MCF 10A (cell line): ENCODE measurements around the gene JAG2. TPM values are rescaled to one million over a fixed set of nuclear protein-coding genes. Genes with fewer than 3 reads are reported as not detected.

Experiments used
- BruUV-seq: library from RNA; stranded (reverse); fragments of 400-500 nt; replicated peaks from 2 replicates; lab custom pipeline; 2021; lab: Mats Ljungman, UMichigan
- CTCF ChIA-PET: fragments of 300-600 bp; sonication (Branson Sonifier 250); formaldehyde crosslinking; extraction: SDS; loops from one replicate; lab custom pipeline; 2021; ENCODE audit warnings: antibody characterized with exemption, inconsistent platforms; lab: Yijun Ruan, JAX
- POLR2A ChIA-PET: fragments of 300-600, 350-650 bp; sonication (Branson Sonifier 250); formaldehyde crosslinking; extraction: SDS; loops from one replicate; lab custom pipeline; 2020; ENCODE audit warnings: antibody characterized with exemption, inconsistent platforms; lab: Yijun Ruan, JAX
- DNase-seq: peaks from one replicate; pipeline ENCODE4 v3.0.0-alpha.2; 2018; ENCODE audit not compliant: unreplicated experiment
- H3K27ac Mint-ChIP-seq: one replicate; pipeline ENCODE4 v1.8.0; 2022; ENCODE audit warnings: mild to moderate bottlenecking, low read depth, mixed read lengths; ENCODE audit not compliant: unreplicated experiment
- H3K27me3 Mint-ChIP-seq: one replicate; pipeline ENCODE4 v1.8.0; 2022; ENCODE audit warnings: mixed read lengths; ENCODE audit not compliant: insufficient read depth, unreplicated experiment
- H3K36me3 Mint-ChIP-seq: one replicate; pipeline ENCODE4 v1.8.0; 2022; ENCODE audit warnings: mild to moderate bottlenecking, moderate library complexity, mixed read lengths; ENCODE audit not compliant: insufficient read depth, unreplicated experiment
- H3K4me1 Mint-ChIP-seq: one replicate; pipeline ENCODE4 v1.8.0; 2022; ENCODE audit warnings: mixed read lengths; ENCODE audit not compliant: insufficient read depth, unreplicated experiment
- H3K4me3 Mint-ChIP-seq: one replicate; pipeline ENCODE4 v1.8.0; 2022; ENCODE audit warnings: mild to moderate bottlenecking, moderate library complexity, mixed read lengths; ENCODE audit not compliant: unreplicated experiment
- H3K9me3 Mint-ChIP-seq: one replicate; pipeline ENCODE4 v1.8.0; 2022; ENCODE audit warnings: mixed read lengths; ENCODE audit not compliant: unreplicated experiment
- CTCF ChIP-seq: fragments of 200-600 bp; IDR thresholded peaks from one replicate; pipeline ENCODE4 v1.8.0; 2022; ENCODE audit warnings: antibody characterized with exemption, mild to moderate bottlenecking; ENCODE audit not compliant: unreplicated experiment
- intact Hi-C: fragments of 100-400 bp; cut with micrococcal nuclease; formaldehyde crosslinking; loops from 2 replicates; pipeline ENCODE4 v1.14.1; 2022
- total RNA-seq: library from RNA; stranded (reverse); gene quantifications from 2 replicates; pipeline ENCODE4 v1.2.3, GENCODE V29; 2022

JAG2 gene
- total RNA-seq, 1 experiment from 2014 or later = 33.5 TPM

- Mint-ChIP-seq H3K9me3 (no peaks in the 10 kb centered on the region), H3K36me3 (peaks cover 6% of the 10 kb centered on the region), H3K27me3 (no peaks in the 10 kb centered on the region), H3K4me1 (peaks cover 5% of the 10 kb centered on the region), H3K27ac (no peak overlapping the region), H3K4me3 (no peak overlapping the region)
- ChIA-PET POLR2A (no interaction called here), CTCF (no interaction called here)
- TF ChIP-seq CTCF = no peak
- BruUV-seq = no TSS peak
- no peak for DNase-seq
- intact Hi-C loops = no loop called here
Observed at GRCh38 chr14:105209091-105209490, 40.5 kb upstream of the JAG2 start.

- BruUV-seq = no TSS peak
- H3K4me3 Mint-ChIP-seq = no peak overlapping the region
- no peaks in the 10 kb centered on the region for H3K9me3 Mint-ChIP-seq
- no peak for TF ChIP-seq CTCF
- DNase-seq = no peak
- POLR2A ChIA-PET = no interaction called here
- CTCF ChIA-PET = interaction anchor here (0.6 kb wide), 1 partner anchor 68 kb away, joined by 3 read pairs; no protein-coding TSS in a partner anchor
- H3K27ac Mint-ChIP-seq = no peak overlapping the region
- intact Hi-C loops = no loop called here
- H3K27me3 Mint-ChIP-seq = no peaks in the 10 kb centered on the region
- H3K36me3 Mint-ChIP-seq = peaks cover 6% of the 10 kb centered on the region
- peaks cover 6% of the 10 kb centered on the region for H3K4me1 Mint-ChIP-seq
Observed at GRCh38 chr14:105208738-105209075, 40.1 kb upstream of the JAG2 start.

- peaks cover 6% of the 10 kb centered on the region for H3K36me3 Mint-ChIP-seq
- intact Hi-C loops = no loop called here
- H3K4me3 Mint-ChIP-seq = no peak overlapping the region
- no peak for TF ChIP-seq CTCF
- H3K27ac Mint-ChIP-seq = no peak overlapping the region
- H3K27me3 Mint-ChIP-seq = no peaks in the 10 kb centered on the region
- ChIA-PET CTCF (interaction anchor here (0.6 kb wide), 1 partner anchor 68 kb away, joined by 3 read pairs; no protein-coding TSS in a partner anchor), POLR2A (no interaction called here)
- no TSS peak for BruUV-seq
- no peaks in the 10 kb centered on the region for H3K9me3 Mint-ChIP-seq
- DNase-seq = no peak
- H3K4me1 Mint-ChIP-seq = peaks cover 6% of the 10 kb centered on the region
Observed at GRCh38 chr14:105207996-105208737, 39.6 kb upstream of the JAG2 start.

- Mint-ChIP-seq H3K36me3 (peaks cover 6% of the 10 kb centered on the region), H3K9me3 (no peaks in the 10 kb centered on the region), H3K27me3 (no peaks in the 10 kb centered on the region), H3K27ac (no peak overlapping the region), H3K4me1 (peaks cover 6% of the 10 kb centered on the region), H3K4me3 (no peak overlapping the region)
- TF ChIP-seq CTCF = no peak
- intact Hi-C loops = no loop called here
- ChIA-PET POLR2A (no interaction called here), CTCF (no interaction called here)
- DNase-seq = no peak
- BruUV-seq = no TSS peak
Observed at GRCh38 chr14:105207460-105207901, 38.9 kb upstream of the JAG2 start.
